Measurements from ENCODE around the gene TNRC6A.
"Not testable (repeated sequence)": the region's sequence is repeated elsewhere in the genome, so short reads cannot be mapped to it uniquely, and the experiment has no call there.

TNRC6A gene

DNA sequence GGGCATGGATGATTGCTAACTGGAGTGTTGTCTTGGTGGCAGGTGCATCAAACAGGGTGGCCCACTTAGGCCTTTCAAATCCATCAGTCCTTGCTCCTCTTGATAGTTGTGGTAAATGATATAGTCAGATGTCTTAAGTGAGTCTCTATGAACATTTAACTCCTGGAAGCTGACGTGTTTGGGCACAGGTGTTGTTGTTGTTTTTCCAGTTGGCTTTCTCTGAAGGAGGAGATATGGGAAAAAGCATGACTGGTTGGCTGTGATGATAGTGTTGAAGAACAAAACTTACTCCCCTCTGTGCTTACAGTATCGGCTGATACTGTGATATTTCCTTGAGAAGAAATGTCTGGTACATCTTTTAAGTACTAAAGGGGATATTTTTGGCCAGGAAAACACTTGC lies 18.0 kb downstream of the TNRC6A start:
- TF ChIP-seq, protein P1, sequence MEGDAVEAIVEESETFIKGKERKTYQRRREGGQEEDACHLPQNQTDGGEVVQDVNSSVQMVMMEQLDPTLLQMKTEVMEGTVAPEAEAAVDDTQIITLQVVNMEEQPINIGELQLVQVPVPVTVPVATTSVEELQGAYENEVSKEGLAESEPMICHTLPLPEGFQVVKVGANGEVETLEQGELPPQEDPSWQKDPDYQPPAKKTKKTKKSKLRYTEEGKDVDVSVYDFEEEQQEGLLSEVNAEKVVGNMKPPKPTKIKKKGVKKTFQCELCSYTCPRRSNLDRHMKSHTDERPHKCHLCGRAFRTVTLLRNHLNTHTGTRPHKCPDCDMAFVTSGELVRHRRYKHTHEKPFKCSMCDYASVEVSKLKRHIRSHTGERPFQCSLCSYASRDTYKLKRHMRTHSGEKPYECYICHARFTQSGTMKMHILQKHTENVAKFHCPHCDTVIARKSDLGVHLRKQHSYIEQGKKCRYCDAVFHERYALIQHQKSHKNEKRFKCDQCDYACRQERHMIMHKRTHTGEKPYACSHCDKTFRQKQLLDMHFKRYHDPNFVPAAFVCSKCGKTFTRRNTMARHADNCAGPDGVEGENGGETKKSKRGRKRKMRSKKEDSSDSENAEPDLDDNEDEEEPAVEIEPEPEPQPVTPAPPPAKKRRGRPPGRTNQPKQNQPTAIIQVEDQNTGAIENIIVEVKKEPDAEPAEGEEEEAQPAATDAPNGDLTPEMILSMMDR (IDR thresholded peaks at IDR 0.05; ENCODE audit: low read depth, low read length), result no peak
- no peak for DNase-seq (ENCODE audit: extremely low read depth, low read depth)

DNA sequence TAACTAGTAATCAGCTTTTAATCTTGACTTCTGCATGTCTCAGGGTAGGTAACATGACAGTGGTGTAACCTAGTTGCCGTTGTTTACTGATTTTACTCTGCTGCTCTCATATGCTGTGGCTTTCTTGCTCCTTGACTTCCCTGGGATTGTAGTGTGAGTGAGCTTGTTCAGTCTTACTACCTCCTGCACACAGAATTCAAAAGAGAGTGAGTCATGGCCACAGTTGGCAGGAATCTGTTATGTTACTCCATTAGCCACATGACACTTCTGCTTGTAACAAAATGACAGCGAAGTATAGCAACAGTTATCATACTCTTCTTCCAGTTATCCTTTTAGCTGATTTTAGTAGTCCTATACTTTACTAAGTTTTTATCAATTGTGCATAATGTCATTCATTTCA lies 18.8 kb downstream of the TNRC6A start:
- no peak for DNase-seq (ENCODE audit: extremely low read depth, low read depth)
- TF ChIP-seq, protein P1 (IDR thresholded peaks at IDR 0.05; ENCODE audit: low read depth, low read length), result no peak

DNA sequence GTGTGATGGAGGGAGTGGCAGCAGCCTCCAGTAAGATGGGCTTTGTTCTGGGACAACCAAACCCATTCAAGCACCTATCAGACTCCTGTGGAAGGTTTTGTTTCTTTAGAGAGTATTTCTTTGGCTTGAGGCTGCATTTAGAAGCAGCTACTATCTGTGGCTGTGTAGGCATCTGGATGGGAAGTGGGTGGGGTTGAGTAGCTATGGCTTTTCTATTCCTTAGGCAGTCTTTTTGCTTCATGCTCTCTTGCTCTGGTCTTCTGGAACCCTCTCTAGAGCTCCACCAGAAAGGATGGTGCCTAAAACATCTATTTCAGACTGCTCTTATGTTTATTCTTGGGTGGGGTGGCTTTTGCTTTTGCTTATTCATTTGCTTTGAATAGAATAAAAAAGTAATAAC lies 19.9 kb downstream of the TNRC6A start:
- TF ChIP-seq, protein P1 (IDR thresholded peaks at IDR 0.05; ENCODE audit: low read depth, low read length), result no peak
- no peak for DNase-seq (ENCODE audit: extremely low read depth, low read depth)

DNA sequence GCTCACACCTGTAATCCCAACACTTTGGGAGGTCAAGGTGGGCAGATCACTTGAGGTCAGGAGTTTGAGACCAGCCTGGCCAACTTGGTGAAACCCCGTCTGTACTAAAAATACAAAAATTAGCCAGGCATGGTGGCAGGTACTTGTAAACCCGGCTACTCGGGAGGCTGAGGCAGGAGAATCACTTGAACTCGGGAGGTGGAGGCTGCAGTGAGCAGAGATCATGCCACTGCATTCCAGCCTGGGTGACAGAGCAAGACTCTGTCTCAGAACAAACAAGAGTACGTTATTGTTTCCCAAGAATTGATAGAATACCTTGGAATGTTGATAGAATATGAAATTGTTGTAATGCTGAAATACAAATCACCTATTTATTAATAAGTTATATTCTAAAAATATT lies 20.4 kb downstream of the TNRC6A start:
- not testable (repeated sequence) for DNase-seq (ENCODE audit: extremely low read depth, low read depth)

DNA sequence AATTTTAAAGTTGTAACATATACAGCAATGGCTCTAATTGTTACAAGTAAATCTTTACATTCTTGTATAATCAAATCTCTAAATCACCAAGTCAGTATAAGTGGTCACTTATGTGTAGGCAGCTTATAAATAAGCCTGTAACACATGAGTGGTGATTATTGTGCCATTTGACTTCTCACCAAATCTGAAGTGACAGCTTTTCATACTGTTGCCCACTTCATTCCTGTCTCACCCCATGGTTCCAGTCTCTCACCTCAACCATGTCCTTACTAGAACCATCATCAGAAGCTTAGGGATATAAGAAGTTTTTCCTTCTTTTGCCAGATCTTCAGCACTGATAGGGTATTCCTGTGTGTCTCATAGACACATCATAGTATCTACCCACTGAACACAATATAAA lies 23.5 kb downstream of the TNRC6A start:
- no peak for DNase-seq (ENCODE audit: extremely low read depth, low read depth)
- TF ChIP-seq, protein P1 (IDR thresholded peaks at IDR 0.05; ENCODE audit: low read depth, low read length), result no peak

DNA sequence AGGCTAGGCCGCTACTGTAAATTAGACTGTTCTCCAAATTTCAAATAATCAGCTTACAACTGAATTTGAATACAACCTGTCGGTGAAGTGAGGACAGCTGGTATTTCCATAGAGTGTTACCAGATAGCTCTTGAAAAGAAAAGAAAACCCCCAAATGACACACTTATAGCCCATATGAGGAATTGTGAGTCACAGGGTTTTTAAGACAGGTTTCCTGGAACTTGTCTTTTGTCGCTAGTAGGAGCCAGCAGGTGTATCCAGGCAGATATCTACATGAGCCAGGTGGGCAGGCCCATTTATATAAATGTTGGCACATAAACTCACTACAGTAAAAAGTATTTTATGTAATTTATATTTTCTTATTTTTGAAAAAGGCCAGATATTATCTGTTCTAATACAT lies 24.0 kb downstream of the TNRC6A start:
- TF ChIP-seq, protein P1 (IDR thresholded peaks at IDR 0.05; ENCODE audit: low read depth, low read length), result no peak
- no peak for DNase-seq (ENCODE audit: extremely low read depth, low read depth)

DNA sequence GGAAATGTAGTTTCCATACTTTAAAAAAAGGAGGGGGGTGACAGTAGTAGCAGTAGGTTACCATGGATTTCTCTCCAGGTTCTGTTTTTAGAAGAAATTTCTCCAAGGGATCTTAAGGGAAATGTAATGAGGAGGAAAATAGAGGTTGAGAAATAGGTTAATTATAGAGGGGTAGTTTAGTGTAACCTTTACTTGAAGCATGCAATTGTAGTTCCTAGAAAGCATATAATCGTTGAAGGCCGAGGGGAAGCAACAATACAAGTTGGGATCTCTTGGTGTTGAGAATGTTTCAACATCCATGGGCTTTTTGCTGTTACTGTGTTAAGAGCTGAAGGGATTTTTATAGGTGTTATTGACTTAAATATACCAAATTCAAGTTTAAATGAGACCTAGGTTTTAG lies 25.1 kb downstream of the TNRC6A start:
- TF ChIP-seq, protein P1 (IDR thresholded peaks at IDR 0.05; ENCODE audit: low read depth, low read length), result no peak
- DNase-seq (ENCODE audit: extremely low read depth, low read depth), result no peak

DNA sequence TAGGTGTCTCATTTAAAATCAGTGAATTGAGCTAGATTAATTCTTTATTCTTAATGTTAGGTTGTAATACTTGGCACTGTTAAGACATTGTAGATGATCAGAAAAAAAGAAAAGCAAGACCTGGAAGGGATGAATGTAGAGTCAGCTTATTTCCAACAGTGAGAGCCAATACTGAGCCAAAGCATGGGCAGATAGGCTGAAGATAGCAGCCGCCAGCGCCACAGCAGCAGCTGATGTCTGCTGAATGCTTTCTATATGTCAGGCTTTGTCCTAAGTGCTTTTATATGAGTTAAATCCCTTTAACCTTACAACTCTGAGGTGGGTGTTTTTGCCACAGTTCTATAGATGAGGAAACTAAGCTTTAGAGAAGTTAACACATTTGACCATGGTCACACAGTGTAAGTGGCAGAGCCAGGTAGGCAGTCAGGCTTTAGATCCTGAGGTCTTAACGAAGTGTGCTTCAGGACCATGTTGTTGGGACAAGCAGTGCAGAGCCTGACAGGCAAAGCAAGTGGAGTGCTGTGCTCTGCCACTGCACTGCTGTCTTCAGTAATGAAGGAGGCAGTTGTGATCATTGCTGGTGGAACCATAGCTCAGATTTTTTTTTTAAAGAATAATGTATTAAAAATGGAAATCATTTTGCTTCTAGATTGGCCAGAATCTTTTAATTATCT lies 25.9 kb downstream of the TNRC6A start:
- DNase-seq (ENCODE audit: extremely low read depth, low read depth), result no peak
- TF ChIP-seq, protein P1 (IDR thresholded peaks at IDR 0.05; ENCODE audit: low read depth, low read length), result no peak
